Gastrocnemius medialis (tissue), 4 donors: ENCODE measurements around the gene BAZ2B.

Experiments used
- POLR2A ChIP-seq, 2 donors: fragments of 450-650 bp; IDR thresholded peaks; one replicate each; pipeline ENCODE4 v1.6.1; 2017; ENCODE audit warnings: antibody characterized with exemption in 2 of 2, mild to moderate bottlenecking in 2 of 2, moderate library complexity in 2 of 2
- TF ChIP-seq, protein P1 (sequence below), 5 experiments: fragments of 450-650 bp in 3 of 5; fragments of 200-600 bp in 2 of 5; sonication (generic) in 2 of 5; IDR thresholded peaks in 4 of 5; conservative IDR thresholded peaks in 1 of 5; 1 replicate in 4 of 5; 2 replicates in 1 of 5; pipeline ENCODE4 v1.5.1; 2016 to 2019; ENCODE audit warnings: antibody characterized with exemption in 5 of 5, mild to moderate bottlenecking in 3 of 5, moderate library complexity in 3 of 5

DNA sequence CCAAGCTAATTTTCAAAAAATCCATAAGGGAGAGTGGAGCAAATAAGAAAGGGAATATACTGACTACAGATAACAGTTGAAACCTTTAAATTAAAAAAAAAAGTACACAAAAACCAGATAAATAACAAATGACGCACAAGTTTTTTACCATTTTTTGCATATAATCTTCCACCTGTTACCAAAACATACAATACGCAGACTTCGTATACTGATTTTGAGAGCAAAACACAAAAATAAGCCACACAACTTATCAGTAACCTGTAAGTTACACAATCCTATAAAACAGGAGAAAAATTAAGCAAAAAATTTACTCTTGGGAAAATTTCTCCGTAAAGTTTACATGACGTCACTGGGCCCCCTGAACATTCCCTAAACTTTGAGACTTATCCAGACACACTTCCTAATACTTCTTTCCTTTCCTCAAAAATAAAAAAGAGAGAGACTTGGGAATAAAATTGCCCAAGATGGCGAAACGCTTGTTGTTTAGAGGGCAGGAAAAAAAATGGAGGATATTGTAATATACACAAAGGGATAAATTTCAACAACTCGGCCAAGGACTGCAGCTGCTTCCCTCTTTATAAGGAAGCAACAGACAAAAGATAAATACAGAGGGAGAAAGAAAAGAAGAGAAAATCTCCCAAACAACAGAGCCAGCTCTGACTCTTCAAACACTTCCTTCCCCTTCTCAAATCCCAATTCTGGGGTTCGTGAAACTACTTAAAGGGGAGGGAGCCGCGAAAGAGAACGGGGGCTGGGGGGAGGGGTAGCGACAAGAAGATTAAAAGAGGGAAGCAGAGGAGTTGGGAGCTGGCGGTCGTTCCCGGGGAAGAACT, 1.6 kb downstream of the BAZ2B start:
- TF ChIP-seq, protein P1, sequence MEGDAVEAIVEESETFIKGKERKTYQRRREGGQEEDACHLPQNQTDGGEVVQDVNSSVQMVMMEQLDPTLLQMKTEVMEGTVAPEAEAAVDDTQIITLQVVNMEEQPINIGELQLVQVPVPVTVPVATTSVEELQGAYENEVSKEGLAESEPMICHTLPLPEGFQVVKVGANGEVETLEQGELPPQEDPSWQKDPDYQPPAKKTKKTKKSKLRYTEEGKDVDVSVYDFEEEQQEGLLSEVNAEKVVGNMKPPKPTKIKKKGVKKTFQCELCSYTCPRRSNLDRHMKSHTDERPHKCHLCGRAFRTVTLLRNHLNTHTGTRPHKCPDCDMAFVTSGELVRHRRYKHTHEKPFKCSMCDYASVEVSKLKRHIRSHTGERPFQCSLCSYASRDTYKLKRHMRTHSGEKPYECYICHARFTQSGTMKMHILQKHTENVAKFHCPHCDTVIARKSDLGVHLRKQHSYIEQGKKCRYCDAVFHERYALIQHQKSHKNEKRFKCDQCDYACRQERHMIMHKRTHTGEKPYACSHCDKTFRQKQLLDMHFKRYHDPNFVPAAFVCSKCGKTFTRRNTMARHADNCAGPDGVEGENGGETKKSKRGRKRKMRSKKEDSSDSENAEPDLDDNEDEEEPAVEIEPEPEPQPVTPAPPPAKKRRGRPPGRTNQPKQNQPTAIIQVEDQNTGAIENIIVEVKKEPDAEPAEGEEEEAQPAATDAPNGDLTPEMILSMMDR (IDR thresholded peaks at IDR 0.05 in 4 of 5, conservative IDR thresholded peaks at IDR 0.05 in 1 of 5): no peak
- TF ChIP-seq POLR2A (IDR thresholded peaks at IDR 0.05): no peak
